Activated T-helper 9 cell treated with anti-CD3 and anti-CD28 coated beads, Interleukin-2, amount 50 U/mL, for 16 hours (primary cell): ENCODE results near the gene NSF.

ENCODE experiments used
- DNase-seq: peaks from one replicate; pipeline ENCODE4 v3.0.0-alpha.2; 2020; ENCODE audit warnings: low read depth

Gene NSF

DNA sequence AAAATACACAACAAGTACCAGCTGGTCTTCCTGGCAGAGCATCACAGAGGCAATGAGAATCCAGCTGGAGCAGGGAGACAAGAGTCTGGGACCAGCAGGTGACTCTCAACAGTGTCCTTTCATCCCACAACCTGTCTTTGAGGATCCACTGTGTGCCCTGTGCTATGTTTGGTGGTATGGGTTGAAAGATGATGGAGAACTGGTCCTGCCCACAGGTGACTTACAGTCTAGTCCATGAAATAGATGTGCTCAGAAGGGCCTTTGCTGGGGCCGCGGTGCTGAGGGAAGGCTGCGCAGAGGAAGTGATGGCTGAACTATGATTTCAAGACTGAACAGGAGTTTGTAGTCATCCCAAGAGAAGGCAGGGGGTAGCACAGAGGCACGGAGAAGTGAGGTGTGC, 210.1 kb downstream of the NSF start:
- DNase-seq = no peak

DNA sequence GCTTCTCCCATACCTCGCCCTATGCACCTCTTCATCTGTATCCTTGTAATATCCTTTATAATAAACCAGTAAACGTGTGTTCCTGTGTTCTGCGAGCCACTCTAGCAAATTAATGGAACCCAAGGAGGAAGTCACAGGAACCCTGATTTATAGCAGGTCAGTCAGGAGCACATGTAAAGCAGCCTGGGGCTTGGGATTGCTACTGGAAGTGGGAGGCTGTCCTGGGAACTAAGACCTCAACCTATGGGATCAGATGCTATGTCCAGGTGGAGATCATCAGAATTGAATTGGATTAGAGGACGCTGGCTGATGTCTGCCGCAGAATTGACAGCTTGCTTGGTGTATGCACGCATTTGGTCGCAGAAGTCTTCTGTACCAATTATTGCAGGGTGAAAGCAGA, 212.3 kb downstream of the NSF start:
- DNase-seq = no peak

GRCh38 chr17:46803544-46803943, 213.1 kb downstream of the NSF start:
- no peak for DNase-seq

DNA sequence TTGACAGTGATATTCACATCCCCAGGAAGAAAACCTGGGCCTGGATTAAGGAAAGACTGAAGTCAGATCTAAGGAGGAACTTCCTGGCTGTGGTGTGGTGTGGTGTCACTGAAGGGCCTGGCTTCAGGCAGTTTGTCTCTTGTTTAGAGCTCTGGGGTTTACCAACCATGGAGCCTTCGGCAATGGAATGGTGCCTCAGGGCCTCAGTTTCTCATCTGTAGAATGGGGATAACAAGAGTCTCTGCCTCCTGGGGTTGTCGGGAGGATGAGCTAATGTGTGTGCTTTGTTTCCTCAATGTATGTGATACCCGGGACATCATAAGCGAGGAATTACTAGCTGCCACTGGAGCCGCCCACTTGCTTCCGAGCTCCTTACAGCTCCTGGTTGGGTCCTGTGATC, 215.3 kb downstream of the NSF start:
- no peak for DNase-seq
